ENCODE results near the gene FAM222A. TPM values are rescaled to one million over a fixed set of nuclear protein-coding genes. Genes with fewer than 3 reads are reported as not detected.
A peak's percentile ranks its signal among the peaks of the same experiment; 100 is the strongest.

FAM222A gene
- total RNA-seq, 1 donor from 2014 or later = 13.9 TPM

GRCh38 chr12:109773384-109774011, 59.9 kb downstream of the FAM222A start:
- DNase-seq (ENCODE audit: low read depth, low spot score) = no peak
- H3K36me3 Mint-ChIP-seq (ENCODE audit: low read depth) = no peaks in the 10 kb centered on the region
- H3K27ac Mint-ChIP-seq (ENCODE audit: unreplicated experiment) = no peak overlapping the region
- peaks cover 13% of the 10 kb centered on the region for H3K4me1 Mint-ChIP-seq
- no peak for TF ChIP-seq CTCF (conservative IDR thresholded peaks at IDR 0.05)
- no peak overlapping the region for H3K4me3 Mint-ChIP-seq
- H3K9me3 Mint-ChIP-seq = no peaks in the 10 kb centered on the region
- H3K27me3 Mint-ChIP-seq (ENCODE audit: low read depth) = no peaks in the 10 kb centered on the region

- Mint-ChIP-seq H3K9me3 (no peaks in the 10 kb centered on the region), H3K36me3 (ENCODE audit: low read depth) (peaks cover 3% of the 10 kb centered on the region), H3K4me1 (peaks cover 13% of the 10 kb centered on the region), H3K4me3 (no peak overlapping the region), H3K27ac (ENCODE audit: unreplicated experiment) (no peak overlapping the region), H3K27me3 (ENCODE audit: low read depth) (no peaks in the 10 kb centered on the region)
- TF ChIP-seq CTCF (conservative IDR thresholded peaks at IDR 0.05) = peak; percentile 94
- DNase-seq (ENCODE audit: low read depth, low spot score) = peak; percentile 86
Observed at GRCh38 chr12:109775172-109775881, 61.7 kb downstream of the FAM222A start.

GRCh38 chr12:109776624-109777023, 63.0 kb downstream of the FAM222A start:
- no peaks in the 10 kb centered on the region for H3K9me3 Mint-ChIP-seq
- no peaks in the 10 kb centered on the region for H3K27me3 Mint-ChIP-seq (ENCODE audit: low read depth)
- H3K36me3 Mint-ChIP-seq (ENCODE audit: low read depth) = peaks cover 3% of the 10 kb centered on the region
- peaks cover 13% of the 10 kb centered on the region for H3K4me1 Mint-ChIP-seq
- no peak for DNase-seq (ENCODE audit: low read depth, low spot score)
- no peak overlapping the region for H3K4me3 Mint-ChIP-seq
- H3K27ac Mint-ChIP-seq (ENCODE audit: unreplicated experiment) = no peak overlapping the region
- no peak for TF ChIP-seq CTCF (conservative IDR thresholded peaks at IDR 0.05)

- DNase-seq (ENCODE audit: low read depth, low spot score) = no peak
- Mint-ChIP-seq H3K4me3 (no peak overlapping the region), H3K9me3 (no peaks in the 10 kb centered on the region)
Observed at GRCh38 chr12:109777544-109777943, 63.9 kb downstream of the FAM222A start.

GRCh38 chr12:109778684-109779083, 65.1 kb downstream of the FAM222A start:
- Mint-ChIP-seq H3K27ac (ENCODE audit: unreplicated experiment) (no peak overlapping the region), H3K4me3 (no peak overlapping the region), H3K9me3 (no peaks in the 10 kb centered on the region), H3K4me1 (peaks cover 23% of the 10 kb centered on the region), H3K36me3 (ENCODE audit: low read depth) (peaks cover 3% of the 10 kb centered on the region), H3K27me3 (ENCODE audit: low read depth) (no peaks in the 10 kb centered on the region)
- no peak for DNase-seq (ENCODE audit: low read depth, low spot score)
- no peak for TF ChIP-seq CTCF (conservative IDR thresholded peaks at IDR 0.05)

More at GRCh38 chr12:109777544-109777943, 63.9 kb downstream of the FAM222A start:
- peaks cover 3% of the 10 kb centered on the region for H3K36me3 Mint-ChIP-seq (ENCODE audit: low read depth)
- H3K27me3 Mint-ChIP-seq (ENCODE audit: low read depth) = no peaks in the 10 kb centered on the region
- no peak overlapping the region for H3K27ac Mint-ChIP-seq (ENCODE audit: unreplicated experiment)
- H3K4me1 Mint-ChIP-seq = peaks cover 17% of the 10 kb centered on the region
- no peak for TF ChIP-seq CTCF (conservative IDR thresholded peaks at IDR 0.05)

Data from neural crest cell (in vitro differentiated cells).